Chondrocyte (in vitro differentiated cells): ENCODE results near the gene ST6GALNAC4. TPM values are rescaled to one million over a fixed set of nuclear protein-coding genes. Genes with fewer than 3 reads are reported as not detected.

ENCODE experiments used
- DNase-seq: peaks from one replicate; pipeline ENCODE4 v3.0.0; 2021; ENCODE audit warnings: mixed read lengths, low spot score
- H3K27ac Mint-ChIP-seq: one replicate; pipeline ENCODE4 v1.8.0; 2021; ENCODE audit warnings: mild to moderate bottlenecking, moderate library complexity, mixed read lengths; ENCODE audit not compliant: unreplicated experiment
- H3K27me3 Mint-ChIP-seq: 2 replicates; pipeline ENCODE4 v1.8.0; 2021; ENCODE audit warnings: low read depth, mixed read lengths
- H3K36me3 Mint-ChIP-seq: 2 replicates; pipeline ENCODE4 v1.8.0; 2021; ENCODE audit warnings: low read depth, mixed read lengths
- H3K4me1 Mint-ChIP-seq: 2 replicates; pipeline ENCODE4 v1.8.0; 2021; ENCODE audit warnings: low read depth, mild to moderate bottlenecking, mixed read lengths
- H3K4me3 Mint-ChIP-seq: one replicate; pipeline ENCODE4 v1.8.0; 2021; ENCODE audit warnings: mild to moderate bottlenecking, moderate library complexity, mixed read lengths; ENCODE audit not compliant: unreplicated experiment
- H3K9me3 Mint-ChIP-seq: 2 replicates; pipeline ENCODE4 v1.8.0; 2021; ENCODE audit warnings: low read depth, mixed read lengths
- total RNA-seq: library from RNA; stranded (reverse); gene quantifications from 3 replicates; pipeline ENCODE4 v1.2.1, GENCODE V29; 2021
- TF ChIP-seq, protein P1 (sequence below): fragments of 200-600 bp; sonication (generic); IDR thresholded peaks from 2 replicates; pipeline ENCODE4 v1.5.0; 2021; ENCODE audit warnings: antibody characterized with exemption, mild to moderate bottlenecking, moderate library complexity

ST6GALNAC4 gene
- total RNA-seq, 1 donor from 2014 or later: 25.5 TPM

GRCh38 chr9:127927988-127928675 lies 11.3 kb upstream of the ST6GALNAC4 start:
- DNase-seq: no peak
- Mint-ChIP-seq H3K9me3 (no peaks in the 10 kb centered on the region), H3K4me3 (no peak overlapping the region), H3K27ac (no peak overlapping the region), H3K4me1 (peaks cover 28% of the 10 kb centered on the region), H3K36me3 (peaks cover 3% of the 10 kb centered on the region), H3K27me3 (no peaks in the 10 kb centered on the region)
- TF ChIP-seq, protein P1, sequence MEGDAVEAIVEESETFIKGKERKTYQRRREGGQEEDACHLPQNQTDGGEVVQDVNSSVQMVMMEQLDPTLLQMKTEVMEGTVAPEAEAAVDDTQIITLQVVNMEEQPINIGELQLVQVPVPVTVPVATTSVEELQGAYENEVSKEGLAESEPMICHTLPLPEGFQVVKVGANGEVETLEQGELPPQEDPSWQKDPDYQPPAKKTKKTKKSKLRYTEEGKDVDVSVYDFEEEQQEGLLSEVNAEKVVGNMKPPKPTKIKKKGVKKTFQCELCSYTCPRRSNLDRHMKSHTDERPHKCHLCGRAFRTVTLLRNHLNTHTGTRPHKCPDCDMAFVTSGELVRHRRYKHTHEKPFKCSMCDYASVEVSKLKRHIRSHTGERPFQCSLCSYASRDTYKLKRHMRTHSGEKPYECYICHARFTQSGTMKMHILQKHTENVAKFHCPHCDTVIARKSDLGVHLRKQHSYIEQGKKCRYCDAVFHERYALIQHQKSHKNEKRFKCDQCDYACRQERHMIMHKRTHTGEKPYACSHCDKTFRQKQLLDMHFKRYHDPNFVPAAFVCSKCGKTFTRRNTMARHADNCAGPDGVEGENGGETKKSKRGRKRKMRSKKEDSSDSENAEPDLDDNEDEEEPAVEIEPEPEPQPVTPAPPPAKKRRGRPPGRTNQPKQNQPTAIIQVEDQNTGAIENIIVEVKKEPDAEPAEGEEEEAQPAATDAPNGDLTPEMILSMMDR: no peak

- no peaks in the 10 kb centered on the region for H3K9me3 Mint-ChIP-seq
Measured at GRCh38 chr9:127927201-127927987, 10.6 kb upstream of the ST6GALNAC4 start.

DNA sequence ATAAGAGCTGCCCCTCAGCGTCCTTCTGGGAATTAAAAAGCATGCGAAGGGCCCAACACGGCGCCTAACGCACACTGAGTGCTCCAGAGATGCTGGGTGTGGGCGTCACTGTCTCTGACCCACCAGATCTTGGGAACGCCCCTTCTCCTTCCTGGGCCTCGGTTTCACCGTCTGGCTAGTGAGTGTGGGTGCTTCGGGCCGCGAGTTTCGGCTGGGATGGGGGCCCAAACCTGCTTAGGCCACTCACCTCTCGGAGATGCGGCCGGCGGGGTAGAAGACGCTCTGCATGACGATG lies 10.0 kb upstream of the ST6GALNAC4 start:
- H3K9me3 Mint-ChIP-seq: no peaks in the 10 kb centered on the region
- H3K4me1 Mint-ChIP-seq: peaks cover 25% of the 10 kb centered on the region
- H3K27ac Mint-ChIP-seq: no peak overlapping the region
- no peaks in the 10 kb centered on the region for H3K27me3 Mint-ChIP-seq
- TF ChIP-seq, protein P1: no peak
- no peak overlapping the region for H3K4me3 Mint-ChIP-seq
- no peak for DNase-seq
- H3K36me3 Mint-ChIP-seq: peaks cover 1% of the 10 kb centered on the region

More at GRCh38 chr9:127927201-127927987, 10.6 kb upstream of the ST6GALNAC4 start:
- H3K4me3 Mint-ChIP-seq: no peak overlapping the region
- DNase-seq: no peak
- TF ChIP-seq, protein P1: no peak
- H3K4me1 Mint-ChIP-seq: peaks cover 25% of the 10 kb centered on the region
- H3K27me3 Mint-ChIP-seq: no peaks in the 10 kb centered on the region
- H3K27ac Mint-ChIP-seq: no peak overlapping the region
- peaks cover 1% of the 10 kb centered on the region for H3K36me3 Mint-ChIP-seq

GRCh38 chr9:127925959-127926905 lies 9.4 kb upstream of the ST6GALNAC4 start:
- Mint-ChIP-seq H3K9me3 (no peaks in the 10 kb centered on the region), H3K4me1 (peaks cover 19% of the 10 kb centered on the region), H3K27ac (no peak overlapping the region), H3K4me3 (no peak overlapping the region), H3K27me3 (no peaks in the 10 kb centered on the region), H3K36me3 (peaks cover 1% of the 10 kb centered on the region)
- TF ChIP-seq, protein P1: no peak
- DNase-seq: no peak
